Activated CD4-positive, CD25-positive, alpha-beta regulatory T cell (primary cell): Measurements from ENCODE around the gene SLIT3.
"Not testable (repeated sequence)": the region's sequence is repeated elsewhere in the genome, so short reads cannot be mapped to it uniquely, and the experiment has no call there.

Source experiments
- DNase-seq, 4 experiments: peaks; one replicate each; lab custom pipeline; 2025; lab: John Stamatoyannopoulos, UW

SLIT3 gene

GRCh38 chr5:168648016-168648415 is 652.9 kb downstream of the SLIT3 start:
- DNase-seq: no peak

GRCh38 chr5:168647083-168647482 is 653.9 kb downstream of the SLIT3 start:
- no peak for DNase-seq

DNA sequence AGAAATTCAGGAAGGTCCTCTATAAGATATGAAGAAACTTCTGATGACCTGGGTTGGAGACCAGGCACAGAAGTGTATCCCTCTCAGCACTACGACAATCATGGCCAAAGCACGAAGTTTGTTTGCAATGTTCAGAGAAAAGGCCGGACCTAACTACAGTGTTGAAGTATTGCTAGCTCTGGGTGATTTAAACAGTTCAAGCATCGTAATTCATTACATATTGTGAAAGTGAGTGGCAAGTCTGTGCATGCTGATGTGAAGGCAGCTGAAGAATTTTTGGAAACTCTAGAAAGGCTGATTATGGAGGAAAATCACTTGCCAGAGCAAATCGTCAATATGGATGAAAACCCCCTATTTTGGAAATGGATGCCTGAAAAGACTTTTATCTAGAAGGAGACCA is 654.6 kb downstream of the SLIT3 start:
- no peak for DNase-seq

DNA sequence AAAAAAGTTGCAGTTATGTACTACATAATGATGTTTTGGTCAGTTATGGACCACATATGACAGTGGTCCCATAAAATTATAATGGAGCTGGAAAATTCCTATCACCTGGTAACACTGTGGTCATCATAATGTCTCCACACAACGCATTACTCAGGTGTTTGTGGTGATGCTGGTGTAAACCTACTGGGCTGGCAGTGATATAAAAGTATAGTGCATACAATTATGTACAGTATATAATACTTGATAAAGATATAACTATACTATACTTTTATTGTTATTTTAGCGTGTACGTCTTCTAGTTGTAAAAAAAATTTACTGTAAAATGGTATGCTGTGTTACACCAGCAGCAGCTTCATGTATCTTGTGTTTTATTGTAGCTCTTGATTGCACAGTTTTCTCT is 655.7 kb downstream of the SLIT3 start:
- DNase-seq: no peak

- no peak for DNase-seq
Measured at GRCh38 chr5:168642019-168642418, 658.9 kb downstream of the SLIT3 start.

- DNase-seq: not testable (repeated sequence)
Measured at GRCh38 chr5:168638846-168639245, 662.1 kb downstream of the SLIT3 start.

DNA sequence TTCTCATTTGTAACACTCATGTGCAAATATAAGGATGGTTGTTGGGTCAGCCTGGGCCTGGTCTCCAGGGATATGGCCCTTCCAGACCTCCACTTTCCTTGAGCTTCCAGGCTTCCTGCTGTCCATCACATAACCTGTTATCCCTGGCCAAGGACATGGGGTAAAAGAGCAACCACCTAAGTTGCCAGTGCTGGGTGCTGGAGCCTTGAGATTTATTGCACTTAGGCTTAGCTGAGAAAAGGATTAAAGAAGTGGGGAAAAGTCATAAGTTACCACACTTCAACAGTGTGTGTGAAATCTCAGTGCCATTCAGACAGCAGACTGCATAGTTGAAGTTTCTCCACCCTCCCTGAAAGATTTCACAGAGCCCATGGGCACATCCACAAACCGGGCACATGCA is 663.1 kb downstream of the SLIT3 start:
- DNase-seq: no peak

GRCh38 chr5:168637281-168637680 is 663.7 kb downstream of the SLIT3 start:
- no peak for DNase-seq

DNA sequence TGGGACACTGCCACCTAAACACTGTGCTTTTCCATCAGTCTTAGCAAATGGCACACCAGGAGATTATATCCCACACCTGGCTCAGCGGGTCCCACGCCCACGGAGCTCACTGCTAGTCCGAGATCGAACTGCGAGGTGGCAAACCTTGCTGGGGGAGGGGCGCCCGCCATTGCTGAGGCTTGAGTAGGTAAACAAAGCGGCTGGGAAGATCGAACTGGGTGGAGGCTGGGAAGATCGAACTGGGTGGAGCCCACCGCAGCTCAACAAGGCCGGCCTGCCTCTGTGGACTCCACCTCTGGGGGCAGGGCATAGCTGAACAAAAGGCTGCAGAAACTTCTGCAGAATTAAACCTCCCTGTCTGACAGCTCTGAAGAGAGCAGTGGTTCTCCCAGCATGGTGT is 670.0 kb downstream of the SLIT3 start:
- not testable (repeated sequence) for DNase-seq

GRCh38 chr5:168624850-168625364 is 676.0 kb downstream of the SLIT3 start:
- no peak for DNase-seq

DNA sequence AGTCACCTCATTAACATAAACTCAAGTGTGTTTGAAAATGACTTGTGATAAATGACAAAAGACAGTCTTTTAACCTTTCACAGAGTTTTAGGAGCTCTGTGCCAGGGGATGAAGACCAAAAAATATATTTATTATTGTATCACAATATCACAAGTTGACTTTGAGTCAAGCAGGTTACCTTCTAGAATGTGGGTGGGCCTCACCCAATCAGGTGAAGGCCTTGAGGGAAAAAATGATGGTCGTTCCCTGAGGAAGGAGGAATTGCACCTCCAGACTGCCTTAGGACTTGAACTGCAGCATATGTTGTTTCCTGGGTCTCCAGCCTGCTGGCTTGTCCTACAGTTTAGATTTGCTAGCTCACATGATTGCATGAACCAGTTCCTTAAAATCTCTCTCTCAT is 680.1 kb downstream of the SLIT3 start:
- no peak for DNase-seq

- no peak for DNase-seq
Measured at GRCh38 chr5:168614661-168615060, 686.3 kb downstream of the SLIT3 start.

DNA sequence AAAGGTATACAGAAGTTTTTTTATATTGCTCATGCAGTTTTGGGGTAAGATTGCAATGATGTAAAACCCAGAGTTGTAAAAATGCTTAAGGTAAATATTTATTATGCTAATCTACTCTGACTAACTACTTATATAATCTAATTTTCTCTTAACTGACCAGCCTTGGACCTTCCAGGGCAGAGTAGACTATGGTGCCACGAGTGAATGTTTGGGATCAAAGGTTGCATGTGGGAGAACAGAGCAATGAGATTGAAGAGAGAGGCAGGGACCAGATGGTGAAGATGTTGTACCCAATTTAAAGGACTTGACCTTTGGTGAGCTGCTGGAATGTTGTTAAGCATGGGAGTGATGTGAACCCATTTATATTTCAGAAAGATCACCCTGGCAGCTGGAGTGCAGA is 686.9 kb downstream of the SLIT3 start:
- DNase-seq: no peak

DNA sequence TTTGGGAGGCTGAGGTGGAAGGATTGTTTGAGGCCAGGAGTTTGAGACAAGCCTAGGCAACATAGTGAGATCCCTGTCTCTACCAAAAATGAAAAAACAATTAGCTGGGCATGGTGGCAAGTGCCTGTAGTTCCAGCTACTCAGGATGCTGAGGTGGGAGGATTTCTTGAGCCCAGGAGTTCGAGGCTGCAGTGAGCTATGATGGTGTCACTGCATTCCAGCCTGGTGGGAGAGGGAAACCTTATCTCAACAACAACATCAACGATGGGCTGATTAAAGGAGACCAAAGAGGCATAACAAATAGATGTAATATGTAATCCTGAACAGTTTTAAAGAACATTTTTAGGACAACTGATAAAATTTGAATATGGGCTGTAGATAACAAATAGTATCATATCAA is 687.5 kb downstream of the SLIT3 start:
- DNase-seq: no peak

GRCh38 chr5:168612996-168613395 is 687.9 kb downstream of the SLIT3 start:
- DNase-seq: no peak

- DNase-seq: no peak
Measured at GRCh38 chr5:168612123-168612522, 688.8 kb downstream of the SLIT3 start.
